VCaP (cell line): ENCODE results near the gene AKAP12.

Experiments
- H3K27ac ChIP-seq: fragments of 450-650 bp; 2 replicates; pipeline ENCODE4 v1.5.1; 2017
- CTCF ChIP-seq: fragments of 450-650 bp; conservative IDR thresholded peaks from 2 replicates; pipeline ENCODE4 v1.5.1; 2017; ENCODE audit warnings: mild to moderate bottlenecking, moderate library complexity

Gene AKAP12

GRCh38 chr6:151392427-151392826 lies 152.7 kb downstream of the AKAP12 start:
- no peak for TF ChIP-seq CTCF

GRCh38 chr6:151393410-151393809 lies 153.6 kb downstream of the AKAP12 start:
- peak overlapping the region; percentile 99 for H3K27ac ChIP-seq
- TF ChIP-seq CTCF = no peak

More at GRCh38 chr6:151392427-151392826, 152.7 kb downstream of the AKAP12 start:
- peak overlapping the region; percentile 99 for H3K27ac ChIP-seq

DNA sequence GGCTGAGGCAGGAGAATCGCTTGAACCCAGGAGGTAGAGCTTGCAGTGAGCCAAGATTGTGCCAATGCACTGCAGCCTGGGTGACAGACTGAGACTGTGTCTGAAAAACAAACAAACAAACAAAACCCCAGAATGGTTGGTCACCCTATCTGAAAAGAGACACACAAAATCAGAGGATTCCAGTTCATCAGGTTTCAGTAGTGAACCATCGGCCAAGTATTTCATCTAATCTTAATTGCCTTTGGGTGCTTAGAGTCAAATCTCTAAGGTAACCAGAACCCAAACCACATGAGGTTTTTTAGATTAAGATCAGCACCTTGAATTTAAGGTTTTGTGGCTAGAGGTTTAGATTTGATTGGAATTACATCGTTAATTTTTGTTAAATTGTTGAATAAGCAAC lies 159.9 kb downstream of the AKAP12 start:
- H3K27ac ChIP-seq = no peak overlapping the region
- no peak for TF ChIP-seq CTCF

DNA sequence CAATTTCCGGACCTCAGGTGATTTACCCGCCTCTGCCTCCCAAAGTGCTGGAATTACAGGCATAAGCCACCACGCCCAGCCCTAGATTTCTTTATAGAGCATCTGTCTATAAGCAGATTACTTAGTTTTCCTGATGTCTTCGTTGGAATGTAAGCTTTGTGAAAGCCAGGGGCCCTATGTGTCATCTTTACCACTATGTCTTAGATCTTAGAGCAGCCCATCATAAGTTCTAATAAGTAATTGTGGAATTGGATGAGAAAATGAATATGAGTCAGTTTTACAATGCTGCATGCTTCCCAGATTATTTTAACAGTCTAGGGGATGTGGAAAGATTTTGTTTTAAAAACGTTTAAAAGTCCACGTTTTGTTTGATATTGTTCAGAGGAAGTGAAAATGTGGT lies 160.7 kb downstream of the AKAP12 start:
- TF ChIP-seq CTCF = no peak
- no peak overlapping the region for H3K27ac ChIP-seq

GRCh38 chr6:151402228-151402627 lies 162.5 kb downstream of the AKAP12 start:
- no peak for TF ChIP-seq CTCF
- H3K27ac ChIP-seq = no peak overlapping the region

DNA sequence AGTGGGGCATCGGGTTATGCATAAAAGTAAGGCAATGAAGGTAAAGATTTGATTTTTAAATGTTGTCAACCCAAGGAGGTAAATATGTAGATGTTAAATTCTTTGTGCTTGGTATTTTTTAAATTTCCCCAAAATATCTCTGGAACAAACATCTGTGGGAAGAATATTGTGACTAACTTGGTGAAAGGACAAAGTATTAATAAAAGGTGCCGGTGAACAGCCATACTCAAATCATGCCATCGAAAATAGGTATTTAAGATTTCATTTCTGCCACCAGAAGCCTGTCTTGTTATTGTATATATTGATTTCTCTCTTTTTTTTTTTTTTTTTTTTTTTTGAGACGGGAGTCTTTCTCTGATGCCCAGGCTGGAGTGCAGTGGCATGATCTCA lies 164.1 kb downstream of the AKAP12 start:
- H3K27ac ChIP-seq = no peak overlapping the region
- TF ChIP-seq CTCF = no peak
